Omental fat pad (tissue), 4 donors: ENCODE results near the gene PAQR5. TPM values are rescaled to one million over a fixed set of nuclear protein-coding genes. Genes with fewer than 3 reads are reported as not detected.

Experiments used
- ATAC-seq: fragments of 150-250 bp; one replicate; pipeline ENCODE4 v1.9.1; 2016; ENCODE audit warnings: mild to moderate bottlenecking, moderate library complexity; ENCODE audit not compliant: low FRiP score
- DNase-seq: peaks from one replicate; pipeline ENCODE4 v3.0.0-alpha.2; 2019; ENCODE audit warnings: low spot score
- CTCF ChIP-seq, 3 donors: fragments of 450-650 bp; IDR thresholded peaks; one replicate each; pipeline ENCODE4 v1.5.1; 2016 to 2017; ENCODE audit warnings: antibody characterized with exemption in 3 of 3, mild to moderate bottlenecking in 3 of 3, moderate library complexity in 2 of 3
- total RNA-seq, 4 donors: library from RNA; depleted of rRNA; stranded (reverse); fragments of >200 nt; gene quantifications; one replicate each; pipeline ENCODE4 v1.1.0, GENCODE V29; 2016

Gene PAQR5
- total RNA-seq, 4 donors from 2014 or later, result 0.47 to 11.9 (median 0.86) TPM

- ATAC-seq, result no peak
- TF ChIP-seq CTCF (IDR thresholded peaks at IDR 0.05), result no peak
Observed at GRCh38 chr15:69417581-69417980, 118.9 kb downstream of the PAQR5 start.

DNA sequence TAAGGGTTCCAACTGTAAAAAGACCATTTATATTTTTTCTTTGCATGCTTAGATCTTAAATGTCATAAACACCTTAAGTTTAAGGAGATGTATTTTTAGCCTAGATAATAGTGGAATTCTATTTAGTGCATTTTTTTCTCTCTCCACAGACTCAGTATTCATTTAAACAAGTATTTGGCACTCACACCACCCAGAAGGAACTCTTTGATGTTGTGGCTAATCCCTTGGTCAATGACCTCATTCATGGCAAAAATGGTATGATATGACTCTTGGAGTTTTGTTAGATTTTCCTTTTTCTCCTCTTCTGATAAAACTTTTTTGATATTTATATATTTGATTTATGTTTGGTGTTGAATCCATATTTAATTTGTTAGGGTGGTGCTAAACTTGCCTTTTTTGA lies 122.8 kb downstream of the PAQR5 start:
- no peak for TF ChIP-seq CTCF (IDR thresholded peaks at IDR 0.05)
- ATAC-seq (no peak), DNase-seq (no peak)

More at GRCh38 chr15:69417581-69417980, 118.9 kb downstream of the PAQR5 start:
- no peak for DNase-seq

- DNase-seq (no peak), ATAC-seq (no peak)
- TF ChIP-seq CTCF (IDR thresholded peaks at IDR 0.05), result no peak
Observed at GRCh38 chr15:69422336-69422895, 123.7 kb downstream of the PAQR5 start.

- DNase-seq, result no peak
- no peak for TF ChIP-seq CTCF (IDR thresholded peaks at IDR 0.05)
- ATAC-seq, result no peak
Observed at GRCh38 chr15:69424001-69424400, 125.3 kb downstream of the PAQR5 start.

DNA sequence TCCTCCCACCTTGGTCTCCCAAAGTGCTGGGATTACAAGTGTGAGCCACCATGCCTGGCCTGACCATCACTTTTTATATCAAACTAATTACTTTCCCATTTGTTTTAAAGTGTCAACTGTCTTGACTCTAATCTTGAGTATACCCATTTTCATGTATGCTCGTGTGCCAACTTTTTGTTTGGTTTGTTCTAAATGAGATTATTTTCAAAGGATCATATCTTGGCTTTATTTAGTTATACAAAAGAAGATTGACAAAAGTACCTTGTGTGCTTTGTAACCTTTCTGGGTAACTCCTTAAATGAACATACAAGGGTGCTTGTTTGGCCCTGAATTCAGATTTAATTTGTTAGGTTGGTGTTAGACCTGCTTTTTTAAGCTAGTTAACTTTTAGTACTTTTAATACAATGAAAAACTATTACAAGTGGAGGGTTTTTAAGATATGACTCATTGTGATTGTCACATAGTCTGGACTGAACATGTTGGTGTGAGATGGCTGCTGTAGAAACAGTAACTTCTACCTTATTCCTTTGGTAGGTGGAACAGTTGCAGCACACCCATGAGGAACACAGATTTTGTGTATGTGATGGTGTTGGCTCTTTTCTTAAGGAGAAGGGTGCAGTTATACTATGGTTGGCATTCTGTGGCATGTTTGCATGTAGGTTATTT lies 126.2 kb downstream of the PAQR5 start:
- TF ChIP-seq CTCF (IDR thresholded peaks at IDR 0.05), result no peak
- no peak for ATAC-seq
- no peak for DNase-seq

DNA sequence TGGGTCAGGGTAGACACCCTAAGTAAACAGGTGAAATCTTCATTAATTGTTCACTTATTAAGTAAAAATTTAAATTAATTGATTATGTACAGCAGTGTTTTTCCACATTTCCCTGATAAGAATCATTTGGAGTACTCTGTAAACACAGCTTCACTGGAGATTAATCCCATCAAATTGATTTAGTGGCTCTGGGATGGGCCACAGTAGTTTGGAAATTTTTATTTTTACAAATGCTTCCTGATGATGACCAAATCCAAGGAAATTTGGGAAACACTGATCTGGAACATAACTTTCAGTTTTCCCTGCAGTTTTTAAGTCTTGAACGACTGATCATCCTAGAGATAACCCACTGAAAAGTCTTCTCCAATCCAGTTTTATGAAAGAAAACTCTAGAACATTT lies 135.1 kb downstream of the PAQR5 start:
- DNase-seq (no peak), ATAC-seq (no peak)
- no peak for TF ChIP-seq CTCF (IDR thresholded peaks at IDR 0.05)

- no peak for ATAC-seq
- no peak for DNase-seq
- TF ChIP-seq CTCF (IDR thresholded peaks at IDR 0.05), result no peak
Observed at GRCh38 chr15:69434238-69434637, 135.5 kb downstream of the PAQR5 start.
